Naive B cell (primary cell): ENCODE data around the gene MRI1. TPM values are rescaled to one million over a fixed set of nuclear protein-coding genes. Genes with fewer than 3 reads are reported as not detected.

Experiments used
- ATAC-seq, 2 donors: fragments of 150-1000 bp; cut with Tn5 transposase; 2 replicates each; pipeline ENCODE4 v1.10.0; 2021; ENCODE audit warnings: low read depth in 2 of 2, mild to moderate bottlenecking in 2 of 2, moderate library complexity in 2 of 2
- DNase-seq: peaks from one replicate; pipeline ENCODE4 v3.0.0; 2022
- H3K27ac Mint-ChIP-seq, 6 donors: one replicate each; pipeline ENCODE4 v1.8.0; 2020 to 2022; ENCODE audit warnings: mild to moderate bottlenecking in 6 of 6, mixed read lengths in 6 of 6, moderate library complexity in 5 of 6, inconsistent platforms in 2 of 6
- H3K27me3 Mint-ChIP-seq, 3 donors: one replicate each; pipeline ENCODE4 v1.8.0; 2021 to 2022; ENCODE audit warnings: mixed read lengths in 3 of 3, mild to moderate bottlenecking in 1 of 3
- H3K36me3 Mint-ChIP-seq, 2 donors: one replicate each; pipeline ENCODE4 v1.8.0; 2020 to 2022; ENCODE audit warnings: mixed read lengths in 2 of 2, inconsistent platforms in 1 of 2, mild to moderate bottlenecking in 1 of 2
- H3K4me1 Mint-ChIP-seq, 3 donors: one replicate each; pipeline ENCODE4 v1.8.0; 2020 to 2022; ENCODE audit warnings: mixed read lengths in 3 of 3, inconsistent platforms in 1 of 3, mild to moderate bottlenecking in 1 of 3, moderate library complexity in 1 of 3
- H3K4me3 Mint-ChIP-seq, 8 donors: one replicate each; pipeline ENCODE4 v1.8.0; 2020 to 2022; ENCODE audit warnings: mild to moderate bottlenecking in 8 of 8, mixed read lengths in 8 of 8, moderate library complexity in 8 of 8, inconsistent platforms in 2 of 8
- H3K9me3 Mint-ChIP-seq, 7 donors: one replicate each; pipeline ENCODE4 v1.8.0; 2020 to 2022; ENCODE audit warnings: mixed read lengths in 7 of 7, mild to moderate bottlenecking in 5 of 7, inconsistent platforms in 2 of 7, moderate library complexity in 1 of 7
- polyA plus RNA-seq, 6 donors: library from polyadenylated mRNA; unstranded; fragments of 300-500 nt; fragmentation: Illumina TruSeq; gene quantifications; one replicate each; pipeline ENCODE4 v1.2.3, GENCODE V29; 2021; ENCODE audit warnings: low read depth in 6 of 6

MRI1 gene
- polyA plus RNA-seq, 6 donors from 2014 or later: 4.7 to 18.3 (median 8.2) TPM

DNA sequence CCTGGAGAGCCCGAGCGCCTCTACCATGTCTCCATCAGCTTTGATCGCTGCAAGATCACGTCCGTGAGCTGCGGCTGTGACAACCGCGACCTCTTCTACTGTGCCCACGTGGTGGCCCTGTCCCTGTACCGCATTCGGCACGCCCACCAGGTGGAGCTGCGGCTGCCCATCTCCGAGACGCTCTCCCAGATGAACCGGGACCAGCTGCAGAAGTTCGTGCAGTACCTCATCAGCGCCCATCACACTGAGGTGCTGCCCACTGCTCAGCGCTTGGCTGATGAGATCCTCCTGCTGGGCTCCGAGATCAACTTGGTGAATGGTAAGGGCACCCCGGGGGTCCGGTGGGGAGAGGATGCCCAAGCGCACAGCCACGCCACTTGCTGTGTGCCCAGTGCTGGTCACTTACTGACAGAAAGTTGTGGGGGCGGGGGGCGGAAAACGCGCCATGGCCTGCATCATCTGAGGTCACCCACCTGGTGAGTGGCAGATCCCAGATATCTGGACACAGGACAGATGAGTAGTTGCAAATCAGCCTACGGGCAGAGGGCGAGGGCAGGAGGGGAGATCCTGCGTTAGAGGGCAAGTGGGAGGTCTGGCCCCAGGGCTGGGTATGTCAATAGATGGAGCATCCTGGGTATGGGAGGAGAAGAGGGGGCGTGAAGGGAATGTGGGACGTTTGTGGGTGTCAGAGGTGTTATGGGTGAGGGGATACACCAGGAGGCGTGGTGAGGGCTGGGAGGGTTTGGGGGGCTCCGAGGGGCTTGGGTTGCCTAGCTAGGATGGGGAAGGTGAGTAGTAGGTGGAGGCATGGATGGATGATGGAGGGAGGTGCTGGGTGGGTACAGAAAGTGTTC is 40.7 kb downstream of the MRI1 start:
- Mint-ChIP-seq H3K36me3 (no peaks in the 10 kb centered on the region), H3K27me3 (no peaks in the 10 kb centered on the region), H3K4me1 (peaks cover 3 to 5% (median 4%) of the 10 kb centered on the region in 3 donors), H3K4me3 (no peak overlapping the region), H3K27ac (no peak overlapping the region), H3K9me3 (no peaks in the 10 kb centered on the region)
- ATAC-seq (no peak), DNase-seq (no peak)

DNA sequence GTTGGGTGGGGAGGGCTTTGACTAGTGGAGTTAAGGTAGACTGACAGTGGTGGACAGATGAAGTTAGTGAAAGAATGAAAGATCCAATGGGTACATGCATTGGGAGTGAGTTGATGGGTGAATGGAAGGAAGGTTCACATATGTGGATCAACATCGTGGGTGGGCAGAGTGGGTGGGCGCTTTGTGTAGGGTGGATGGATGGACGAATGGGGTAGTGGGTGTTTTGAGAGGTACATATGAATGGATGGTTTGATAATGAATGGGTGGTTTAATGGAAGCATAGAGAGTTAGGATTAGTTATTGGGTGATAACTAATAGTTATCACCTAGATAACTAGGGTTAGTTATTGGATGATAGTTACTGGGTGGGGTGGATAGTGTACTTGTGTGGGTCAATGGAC is 42.4 kb downstream of the MRI1 start:
- DNase-seq (no peak), ATAC-seq (no peak)
- no peaks in the 10 kb centered on the region for H3K36me3 Mint-ChIP-seq
- H3K27me3 Mint-ChIP-seq: no peaks in the 10 kb centered on the region
- H3K9me3 Mint-ChIP-seq: no peaks in the 10 kb centered on the region
- no peak overlapping the region for H3K4me3 Mint-ChIP-seq
- no peak overlapping the region for H3K27ac Mint-ChIP-seq
- H3K4me1 Mint-ChIP-seq: peaks cover 0 to 2% (median 0%) of the 10 kb centered on the region in 3 donors

DNA sequence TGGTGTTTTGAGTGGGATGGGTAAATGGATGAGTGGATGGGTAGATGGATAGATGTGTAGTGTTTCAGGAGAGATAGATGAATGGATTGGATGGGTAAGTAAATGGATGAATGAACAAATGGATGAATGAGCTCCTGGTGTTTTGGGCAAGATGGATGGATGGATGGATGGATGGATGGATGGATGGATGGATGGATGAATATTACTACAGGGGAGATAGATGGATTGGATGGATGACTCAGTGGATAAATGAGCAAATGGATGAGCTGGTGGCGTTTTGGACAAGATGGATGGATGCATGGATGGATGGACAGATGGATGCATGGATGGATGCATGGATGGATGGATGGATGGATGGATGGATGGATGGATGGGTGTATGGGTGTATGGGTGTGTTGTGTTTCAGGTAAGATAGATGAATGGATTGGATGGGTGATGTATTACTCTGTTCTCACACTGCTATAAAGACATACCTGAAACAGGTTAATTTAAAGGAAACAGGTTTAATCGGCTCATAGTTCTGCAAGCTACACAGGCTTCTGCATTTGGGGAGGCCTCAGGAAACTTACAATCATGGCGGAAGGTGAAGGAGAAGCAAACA is 43.2 kb downstream of the MRI1 start:
- no peaks in the 10 kb centered on the region for H3K36me3 Mint-ChIP-seq
- no peak overlapping the region for H3K4me3 Mint-ChIP-seq
- H3K27me3 Mint-ChIP-seq: no peaks in the 10 kb centered on the region
- DNase-seq (no peak), ATAC-seq (no peak)
- no peak overlapping the region for H3K27ac Mint-ChIP-seq
- H3K9me3 Mint-ChIP-seq: no peaks in the 10 kb centered on the region
- peaks cover 0 to 2% (median 0%) of the 10 kb centered on the region in 3 donors for H3K4me1 Mint-ChIP-seq

DNA sequence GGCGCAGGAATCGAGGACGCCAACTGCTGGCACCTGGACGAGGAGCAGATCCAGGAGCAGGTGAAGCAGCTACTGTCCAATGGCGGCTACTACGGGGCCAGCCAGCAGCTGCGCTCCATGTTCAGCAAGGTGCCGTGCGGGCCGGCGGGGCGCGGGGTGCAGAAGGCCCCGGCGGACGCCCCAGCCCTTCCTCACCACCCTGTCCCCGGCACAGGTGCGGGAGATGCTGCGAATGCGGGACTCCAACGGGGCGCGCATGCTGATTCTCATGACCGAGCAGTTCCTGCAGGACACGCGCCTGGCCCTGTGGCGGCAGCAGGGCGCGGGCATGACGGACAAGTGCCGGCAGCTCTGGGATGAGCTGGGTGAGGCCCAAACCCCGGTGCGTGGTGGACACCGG is 44.5 kb downstream of the MRI1 start:
- H3K4me3 Mint-ChIP-seq: no peak overlapping the region
- H3K9me3 Mint-ChIP-seq: peaks cover 0 to 2% (median 0%) of the 10 kb centered on the region in 7 donors
- no peaks in the 10 kb centered on the region for H3K27me3 Mint-ChIP-seq
- no peak overlapping the region for H3K27ac Mint-ChIP-seq
- ATAC-seq (no peak), DNase-seq (no peak)
- H3K4me1 Mint-ChIP-seq: peaks cover 0 to 2% (median 0%) of the 10 kb centered on the region in 3 donors
- peaks cover 5 to 9% of the 10 kb centered on the region in 2 donors for H3K36me3 Mint-ChIP-seq

DNA sequence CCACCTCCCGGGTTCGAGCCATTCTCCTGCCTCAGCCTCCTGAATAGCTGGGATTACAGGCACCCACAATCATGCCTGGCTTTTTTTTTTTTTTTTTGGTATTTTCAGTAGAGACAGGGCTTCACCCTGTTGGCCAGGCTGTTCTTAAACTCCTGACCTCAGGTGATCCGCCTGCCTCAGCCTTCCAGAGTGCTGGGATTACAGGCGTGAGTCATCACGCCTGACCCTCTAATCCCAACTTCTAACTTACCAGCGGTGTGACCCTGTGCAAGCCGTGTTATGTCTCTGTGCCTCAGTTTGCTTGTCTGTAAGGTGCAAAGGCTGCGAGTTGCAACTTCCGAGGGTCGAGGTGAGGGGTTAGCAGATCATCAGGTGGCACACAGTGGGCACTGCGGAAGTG is 48.2 kb downstream of the MRI1 start:
- Mint-ChIP-seq H3K36me3 (peaks cover 5 to 9% of the 10 kb centered on the region in 2 donors), H3K4me1 (peaks cover 0 to 2% (median 0%) of the 10 kb centered on the region in 3 donors), H3K27ac (peak overlapping the region in 1 of 6 donors; percentile 41), H3K27me3 (no peaks in the 10 kb centered on the region), H3K4me3 (no peak overlapping the region), H3K9me3 (peaks cover 0 to 2% (median 0%) of the 10 kb centered on the region in 7 donors)
- ATAC-seq (no peak), DNase-seq (no peak)

DNA sequence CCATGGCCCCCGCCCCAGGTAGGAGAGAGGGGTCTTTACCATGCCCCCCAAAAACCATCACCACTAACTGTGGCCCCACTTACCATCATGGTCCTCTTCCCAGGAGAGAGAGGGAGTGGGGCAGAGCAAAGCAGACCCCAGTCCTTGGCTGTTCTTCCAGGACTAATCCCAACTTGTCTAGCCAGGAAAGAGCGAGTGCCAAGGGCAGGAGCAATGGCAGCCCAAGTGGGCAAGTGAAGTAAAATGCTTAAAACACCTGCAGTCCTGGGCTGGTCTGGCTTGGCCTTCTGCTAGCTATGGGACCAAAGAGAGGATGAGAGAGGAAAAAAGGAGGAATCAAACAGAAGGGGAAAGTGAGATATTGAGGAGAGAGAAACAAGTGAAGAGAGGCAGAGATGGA is 48.8 kb downstream of the MRI1 start:
- no peak for ATAC-seq
- Mint-ChIP-seq H3K4me1 (peaks cover 0 to 3% (median under 1%) of the 10 kb centered on the region in 3 donors), H3K27me3 (no peaks in the 10 kb centered on the region), H3K4me3 (no peak overlapping the region), H3K36me3 (peaks cover 5 to 9% of the 10 kb centered on the region in 2 donors), H3K9me3 (peaks cover 0 to 2% (median 0%) of the 10 kb centered on the region in 7 donors), H3K27ac (peak overlapping the region in 1 of 6 donors; percentile 22)
- no peak for DNase-seq

DNA sequence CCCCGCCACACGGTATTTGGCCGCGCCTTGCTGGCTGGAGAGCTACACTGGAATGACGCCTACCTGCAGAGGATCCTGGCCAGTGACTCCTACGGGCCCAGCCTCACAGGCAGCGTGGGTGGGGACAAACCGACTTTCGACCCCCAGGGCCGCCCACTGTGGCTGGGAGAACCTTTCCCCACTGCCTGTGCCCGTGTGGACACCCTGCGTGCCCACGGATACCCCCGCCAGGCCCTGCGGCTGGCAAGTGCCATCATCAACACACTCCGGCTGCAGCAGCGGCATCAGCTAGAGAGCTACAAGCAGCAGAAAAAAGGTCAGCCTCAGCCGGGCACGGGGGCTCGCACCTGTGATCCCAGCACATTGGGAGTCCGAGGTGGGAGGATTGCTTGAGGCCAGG is 50.2 kb downstream of the MRI1 start:
- no peak for ATAC-seq
- Mint-ChIP-seq H3K4me1 (peaks cover 0 to 7% (median 3%) of the 10 kb centered on the region in 3 donors), H3K9me3 (peaks cover 0 to 2% (median 0%) of the 10 kb centered on the region in 7 donors), H3K27ac (no peak overlapping the region), H3K27me3 (no peaks in the 10 kb centered on the region), H3K4me3 (no peak overlapping the region), H3K36me3 (peaks cover 5 to 9% of the 10 kb centered on the region in 2 donors)
- no peak for DNase-seq

DNA sequence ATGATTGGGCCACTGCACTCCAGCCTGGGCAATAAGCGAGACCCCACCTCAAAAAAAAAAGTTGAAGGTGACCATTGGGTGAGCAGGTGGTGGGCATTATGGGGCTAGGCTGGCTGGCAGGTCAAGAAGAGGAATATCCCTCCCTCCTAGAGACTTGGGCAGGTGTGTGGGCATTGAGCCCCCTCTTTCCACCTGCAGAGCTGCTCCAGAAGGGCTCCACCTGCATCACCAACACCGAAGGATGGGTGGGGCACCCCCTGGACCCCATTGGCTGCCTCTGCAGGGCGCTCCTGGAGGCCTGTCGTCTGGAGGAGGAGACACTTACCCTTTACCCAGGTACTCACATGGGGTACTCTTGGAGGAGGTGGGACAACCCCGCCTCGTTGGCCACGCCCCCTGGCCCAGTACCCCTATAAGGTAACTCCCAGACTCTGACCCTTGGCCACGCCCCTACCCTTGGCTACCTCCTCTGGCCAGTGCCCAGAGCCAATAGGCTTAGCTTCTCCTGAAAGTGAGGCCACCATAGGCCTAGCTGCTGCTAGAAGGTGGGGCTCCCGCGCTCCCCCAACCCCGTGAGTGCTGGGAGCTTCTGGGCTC is 52.8 kb downstream of the MRI1 start:
- peaks cover 0 to 2% (median 0%) of the 10 kb centered on the region in 7 donors for H3K9me3 Mint-ChIP-seq
- H3K36me3 Mint-ChIP-seq: peaks cover 8 to 9% of the 10 kb centered on the region in 2 donors
- no peak overlapping the region for H3K27ac Mint-ChIP-seq
- peak overlapping the region in 4 of 8 donors; percentile 39 to 65 (median 52) for H3K4me3 Mint-ChIP-seq
- DNase-seq (no peak), ATAC-seq (peak; percentile 22 to 65)
- H3K4me1 Mint-ChIP-seq: peaks cover 0 to 5% (median 3%) of the 10 kb centered on the region in 3 donors
- H3K27me3 Mint-ChIP-seq: no peaks in the 10 kb centered on the region

DNA sequence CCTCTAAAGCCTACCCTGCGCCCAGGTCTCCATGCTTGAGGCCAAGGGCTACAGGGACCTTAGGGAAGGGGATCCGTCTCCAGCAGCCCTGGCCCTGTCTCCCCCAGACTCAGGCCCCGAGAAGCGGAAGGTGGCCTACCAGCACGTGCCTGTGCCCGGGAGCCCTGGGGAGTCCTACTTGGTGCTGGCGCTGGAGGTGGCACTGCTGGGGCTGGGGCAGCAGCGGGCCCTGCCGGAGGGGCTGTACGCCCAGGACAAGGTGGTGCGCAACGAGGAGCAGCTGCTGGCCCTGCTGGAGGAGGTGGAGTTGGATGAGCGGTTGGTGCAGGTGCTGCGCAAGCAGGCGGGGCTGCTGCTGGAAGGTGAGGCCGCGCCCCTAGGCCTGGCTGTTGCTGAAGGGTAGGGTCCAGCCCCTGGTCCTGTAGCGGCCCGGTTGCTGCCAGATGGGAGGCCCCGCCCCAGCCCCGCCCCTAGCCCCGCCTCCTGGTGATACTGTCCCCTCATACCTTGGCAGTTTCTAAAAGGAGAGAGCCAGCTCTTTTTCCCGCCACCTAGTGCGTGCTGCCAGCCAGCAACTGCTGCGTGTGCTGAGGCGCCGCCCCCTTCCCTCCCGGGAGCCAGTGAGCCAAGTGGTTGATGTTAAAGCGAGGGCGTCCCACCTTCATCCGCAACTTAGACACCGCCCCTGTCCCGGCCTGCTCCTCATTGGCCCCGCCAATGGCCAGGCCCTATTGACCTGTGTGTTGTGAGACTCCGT is 53.5 kb downstream of the MRI1 start:
- H3K36me3 Mint-ChIP-seq: peaks cover 8 to 9% of the 10 kb centered on the region in 2 donors
- H3K9me3 Mint-ChIP-seq: peaks cover 0 to 2% (median 0%) of the 10 kb centered on the region in 7 donors
- no peaks in the 10 kb centered on the region for H3K27me3 Mint-ChIP-seq
- H3K4me3 Mint-ChIP-seq: peak overlapping the region in 5 of 8 donors; percentile 29 to 79 (median 59)
- DNase-seq: no peak
- peaks cover 0 to 5% (median 3%) of the 10 kb centered on the region in 3 donors for H3K4me1 Mint-ChIP-seq
- ATAC-seq: peak; percentile 43 to 82
- H3K27ac Mint-ChIP-seq: no peak overlapping the region

DNA sequence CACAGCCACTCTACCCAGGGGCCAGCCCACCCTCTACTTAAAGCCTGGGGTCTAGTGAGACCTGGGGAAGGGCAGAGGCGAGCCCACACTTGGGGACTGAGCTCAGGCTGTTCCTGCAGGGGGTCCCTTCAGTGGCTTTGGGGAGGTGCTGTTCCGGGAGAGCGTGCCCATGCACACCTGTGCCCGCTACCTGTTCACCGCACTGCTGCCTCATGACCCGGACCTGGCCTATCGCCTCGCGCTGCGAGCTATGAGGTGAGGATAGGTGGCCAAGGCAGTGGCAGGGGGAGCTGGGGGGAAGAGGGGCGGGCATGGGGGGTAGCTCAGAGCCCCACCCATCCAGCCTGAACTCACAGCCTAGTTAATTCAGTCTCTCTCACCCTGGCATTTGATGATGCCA is 54.9 kb downstream of the MRI1 start:
- Mint-ChIP-seq H3K4me3 (no peak overlapping the region), H3K36me3 (peaks cover 3 to 9% of the 10 kb centered on the region in 2 donors), H3K4me1 (peaks cover 0 to 5% (median 3%) of the 10 kb centered on the region in 3 donors), H3K9me3 (no peaks in the 10 kb centered on the region), H3K27me3 (no peaks in the 10 kb centered on the region), H3K27ac (peak overlapping the region in 1 of 6 donors; percentile 91)
- DNase-seq: no peak
- ATAC-seq: no peak

DNA sequence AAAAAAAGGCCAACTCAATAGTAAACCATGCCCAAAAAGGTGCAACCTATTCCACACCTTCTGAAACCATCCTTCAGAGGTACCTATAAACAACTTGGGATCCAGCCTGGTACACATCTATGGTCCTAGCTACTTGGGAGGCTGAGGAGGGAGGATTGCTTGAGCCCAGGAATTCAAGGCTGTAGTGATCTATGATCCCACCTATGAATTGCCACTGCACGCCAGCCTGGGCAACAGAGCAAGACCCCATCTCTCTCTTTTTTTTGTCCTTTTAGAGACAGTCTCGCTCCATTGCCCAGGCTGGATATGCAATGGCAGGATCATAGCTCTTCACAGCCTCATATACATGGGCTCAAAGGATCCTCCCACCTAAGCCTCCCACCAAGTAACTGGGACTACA is 57.0 kb downstream of the MRI1 start:
- Mint-ChIP-seq H3K27ac (no peak overlapping the region), H3K9me3 (no peaks in the 10 kb centered on the region), H3K4me1 (peaks cover 0 to 8% (median 5%) of the 10 kb centered on the region in 3 donors), H3K36me3 (peaks cover 3 to 9% of the 10 kb centered on the region in 2 donors), H3K4me3 (no peak overlapping the region), H3K27me3 (no peaks in the 10 kb centered on the region)
- DNase-seq (no peak), ATAC-seq (no peak)

DNA sequence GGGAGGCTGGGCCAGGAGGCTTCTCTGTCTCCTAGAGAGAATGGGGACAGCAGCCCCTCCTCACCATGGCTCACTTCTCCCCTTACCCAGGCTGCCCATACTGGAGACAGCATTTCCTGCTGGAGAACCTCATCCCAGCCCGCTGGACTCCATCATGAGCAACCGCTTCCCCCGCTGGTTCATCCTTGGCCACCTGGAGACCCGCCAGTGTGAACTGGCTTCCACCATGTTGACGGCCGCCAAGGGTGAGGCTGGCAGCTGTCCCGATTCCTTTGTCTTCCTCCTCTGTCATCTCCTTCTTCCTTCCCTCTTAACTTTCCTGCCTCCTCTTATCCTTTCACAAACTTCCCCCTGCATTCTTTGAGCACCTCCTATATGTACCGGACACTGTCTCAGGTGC is 58.9 kb downstream of the MRI1 start:
- H3K27me3 Mint-ChIP-seq: no peaks in the 10 kb centered on the region
- no peaks in the 10 kb centered on the region for H3K9me3 Mint-ChIP-seq
- H3K36me3 Mint-ChIP-seq: peaks cover 3 to 9% of the 10 kb centered on the region in 2 donors
- peaks cover 0 to 7% (median 2%) of the 10 kb centered on the region in 3 donors for H3K4me1 Mint-ChIP-seq
- H3K27ac Mint-ChIP-seq: no peak overlapping the region
- DNase-seq: no peak
- no peak for ATAC-seq
- no peak overlapping the region for H3K4me3 Mint-ChIP-seq
